ENCODE results near the gene ACAT2. TPM values are rescaled to one million over a fixed set of nuclear protein-coding genes. Genes with fewer than 3 reads are reported as not detected.

ACAT2 gene
- total RNA-seq, 1 donor from 2014 or later = 92.5 TPM

DNA sequence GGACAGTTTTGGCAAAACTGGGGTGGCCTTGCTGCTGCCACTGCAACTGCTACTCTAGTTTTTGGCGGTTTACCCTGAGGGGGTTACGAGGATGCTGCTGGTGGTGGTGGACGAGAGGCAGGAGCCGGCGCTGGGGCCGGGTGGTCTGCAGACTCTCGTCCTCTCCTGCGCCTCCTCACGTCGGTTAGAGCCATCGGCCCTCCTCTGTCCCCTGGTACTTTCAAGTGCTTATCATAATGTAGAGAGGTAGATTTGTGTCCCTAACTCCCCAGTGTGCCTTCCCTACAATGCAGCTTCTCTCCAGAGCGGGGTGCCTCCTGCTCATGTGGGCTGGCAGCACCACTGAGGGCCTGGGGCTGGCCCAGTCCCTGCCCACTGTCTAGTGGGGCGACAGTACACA lies 64.2 kb downstream of the ACAT2 start:
- Histone ChIP-seq H4K20me1 (ENCODE audit: low read depth) (no peaks in the 10 kb centered on the region), H3K4me3 (no peak overlapping the region), H3K79me2 (ENCODE audit: low read depth) (no peaks in the 10 kb centered on the region), H3F3A (ENCODE audit: low read depth) (no peaks in the 10 kb centered on the region), H3K27ac (no peak overlapping the region), H3K4me2 (no peak overlapping the region), H3K9me3 (ENCODE audit: low read depth) (no peaks in the 10 kb centered on the region), H3K4me1 (no peaks in the 10 kb centered on the region), H2AFZ (replicated peaks) (no peak overlapping the region), H3K9ac (no peak overlapping the region), H3K27me3 (no peaks in the 10 kb centered on the region), H3K36me3 (no peaks in the 10 kb centered on the region)
- no peak for TF ChIP-seq EZH2 (IDR thresholded peaks at IDR 0.05)
- no peak for TF ChIP-seq CTCF (IDR thresholded peaks at IDR 0.05)
- no peak for TF ChIP-seq EZH2phosphoT487 (IDR thresholded peaks at IDR 0.05)
- Mint-ChIP-seq H3K4me1 (peaks cover 9% of the 10 kb centered on the region), H3K36me3 (no peaks in the 10 kb centered on the region), H3K27me3 (ENCODE audit: insufficient read depth, low read depth) (peaks cover 8% of the 10 kb centered on the region), H3K27ac (no peak overlapping the region), H3K4me3 (no peak overlapping the region), H3K9me3 (no peaks in the 10 kb centered on the region)
- DNase-seq (ENCODE audit: low spot score) = no peak

- H3K27me3 ChIP-seq = no peaks in the 10 kb centered on the region
- no peaks in the 10 kb centered on the region for H3K9me3 ChIP-seq (ENCODE audit: low read depth)
- H2AFZ ChIP-seq (replicated peaks) = no peak overlapping the region
- H4K20me1 ChIP-seq (ENCODE audit: low read depth) = no peaks in the 10 kb centered on the region
- DNase-seq (ENCODE audit: low spot score) = no peak
- H3K4me1 ChIP-seq = no peaks in the 10 kb centered on the region
- no peak overlapping the region for H3K27ac ChIP-seq
- H3K4me3 ChIP-seq = no peak overlapping the region
- no peak overlapping the region for H3K9ac ChIP-seq
- no peak for TF ChIP-seq EZH2 (IDR thresholded peaks at IDR 0.05)
- peaks cover 8% of the 10 kb centered on the region for H3K27me3 Mint-ChIP-seq (ENCODE audit: insufficient read depth, low read depth)
- H3K9me3 Mint-ChIP-seq = no peaks in the 10 kb centered on the region
- peaks cover 11% of the 10 kb centered on the region for H3K4me1 Mint-ChIP-seq
- no peak overlapping the region for H3K4me3 Mint-ChIP-seq
- H3F3A ChIP-seq (ENCODE audit: low read depth) = no peaks in the 10 kb centered on the region
- no peaks in the 10 kb centered on the region for H3K36me3 ChIP-seq
- no peaks in the 10 kb centered on the region for H3K36me3 Mint-ChIP-seq
- H3K79me2 ChIP-seq (ENCODE audit: low read depth) = no peaks in the 10 kb centered on the region
- no peak overlapping the region for H3K27ac Mint-ChIP-seq
- no peak overlapping the region for H3K4me2 ChIP-seq
Measured at GRCh38 chr6:159826968-159827647, 65.3 kb downstream of the ACAT2 start.

DNA sequence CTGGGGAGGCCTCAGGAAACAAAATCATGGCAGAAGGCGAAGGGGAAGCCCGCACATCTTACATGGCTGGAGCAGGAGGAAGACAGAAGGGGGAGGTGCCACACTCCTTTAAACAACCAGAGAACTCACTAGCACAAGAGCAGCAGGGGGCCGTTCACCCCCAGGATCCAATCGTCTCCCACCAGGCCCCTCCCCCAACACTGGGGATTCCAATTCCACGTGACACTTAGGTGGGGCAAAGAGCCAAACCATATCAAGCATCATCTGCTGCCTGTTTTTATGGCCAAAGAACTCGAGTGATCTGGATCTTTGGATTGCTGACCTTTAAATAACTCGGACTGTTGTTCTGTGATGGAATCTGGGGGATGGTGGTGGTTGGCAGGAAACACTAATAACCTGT lies 66.2 kb downstream of the ACAT2 start:
- Mint-ChIP-seq H3K36me3 (no peaks in the 10 kb centered on the region), H3K4me1 (peaks cover 11% of the 10 kb centered on the region), H3K27ac (peak overlapping the region; percentile 90), H3K27me3 (ENCODE audit: insufficient read depth, low read depth) (peaks cover 3% of the 10 kb centered on the region), H3K9me3 (no peaks in the 10 kb centered on the region), H3K4me3 (no peak overlapping the region)
- no peak overlapping the region for H3K27ac ChIP-seq
- H3K36me3 ChIP-seq = no peaks in the 10 kb centered on the region
- no peak overlapping the region for H3K4me3 ChIP-seq
- DNase-seq (ENCODE audit: low spot score) = no peak
- H3K27me3 ChIP-seq = no peaks in the 10 kb centered on the region
- no peaks in the 10 kb centered on the region for H3F3A ChIP-seq (ENCODE audit: low read depth)
- H3K79me2 ChIP-seq (ENCODE audit: low read depth) = no peaks in the 10 kb centered on the region
- no peaks in the 10 kb centered on the region for H3K9me3 ChIP-seq (ENCODE audit: low read depth)
- no peaks in the 10 kb centered on the region for H3K4me1 ChIP-seq
- no peak for TF ChIP-seq CTCF (IDR thresholded peaks at IDR 0.05)
- TF ChIP-seq EZH2 (IDR thresholded peaks at IDR 0.05) = no peak
- no peak for TF ChIP-seq EZH2phosphoT487 (IDR thresholded peaks at IDR 0.05)
- no peaks in the 10 kb centered on the region for H4K20me1 ChIP-seq (ENCODE audit: low read depth)
- H3K4me2 ChIP-seq = no peak overlapping the region
- H3K9ac ChIP-seq = no peak overlapping the region
- H2AFZ ChIP-seq (replicated peaks) = no peak overlapping the region

Small RNA genes within 50 kb of the gene (small RNA-seq; reads per million reads assigned to genes)
- gene RNU4ATAC18P = not detected
- gene SNORA20 = 70.3 reads per million, percentile 98 among the genes with 10 or more reads in this experiment
- not detected for gene SNORA29

Other genes starting within 250 kb of the ACAT2 start
- 54.9 and 67.2 TPM in 2 replicates for gene SOD2, start 68.8 kb upstream of the ACAT2 start, total RNA-seq (ENCODE audit: low replicate concordance)
- 126 and 159 TPM in 2 replicates for gene WTAP, start 34.5 kb upstream of the ACAT2 start, total RNA-seq (ENCODE audit: low replicate concordance)
- 264 and 334 TPM in 2 replicates for gene TCP1, start 27.6 kb downstream of the ACAT2 start, total RNA-seq (ENCODE audit: low replicate concordance)
- gene MRPL18, start 28.4 kb downstream of the ACAT2 start, total RNA-seq (ENCODE audit: low replicate concordance) = 64.5 and 69.1 TPM in 2 replicates
- 0.06 TPM in 1 of 2 replicates, not detected in the other for gene PNLDC1, start 38.2 kb downstream of the ACAT2 start, total RNA-seq (ENCODE audit: low replicate concordance)
- not detected in 2 replicates for gene MAS1, start 128.9 kb downstream of the ACAT2 start, total RNA-seq (ENCODE audit: low replicate concordance)
- 35.1 and 46.1 TPM in 2 replicates for gene IGF2R, start 207.0 kb downstream of the ACAT2 start, total RNA-seq (ENCODE audit: low replicate concordance)